Measurements from ENCODE around the gene EFNA2. TPM values are rescaled to one million over a fixed set of nuclear protein-coding genes. Genes with fewer than 3 reads are reported as not detected.

EFNA2 gene
- total and polyA plus RNA-seq, 2 of the 4 experiments (the other 2 are of a cell fraction) = not detected

- no peak overlapping the region for H3K14ac ChIP-seq (replicated peaks; ENCODE audit: low read depth, low read length)
- H3K9me3 ChIP-seq (ENCODE audit: control insufficient read depth, insufficient read depth, low read length) = no peaks in the 10 kb centered on the region
- 0 out of 2 replicates have a peak overlapping the region, but pooled peaks have one; percentile 54 for H2AK5ac ChIP-seq (ENCODE audit: low read depth, low read length)
- peak overlapping the region in 1 of 2 experiments; percentile 48; a peak in 1 of 4 replicates for H4K8ac ChIP-seq (ENCODE audit: low read depth in 2 of 2, low read length in 2 of 2)
- H2AK9ac ChIP-seq (replicated peaks; ENCODE audit: low read depth, low read length, poor library complexity) = peak overlapping the region; percentile 99
- in situ Hi-C loops (cut with MboI; ENCODE audit: low sequenced_read_pairs) (no loop called here), dilution Hi-C loops (cut with HindIII; ENCODE audit: low sequenced_read_pairs, unreplicated experiment) (no loop called here), intact Hi-C loops (cut with micrococcal nuclease) (loop anchor here (1.0 kb wide), 1 partner anchor 20 kb away; the partner anchor contains the start of gene CIRBP)
- peak overlapping the region; percentile 78 for H3K9ac ChIP-seq (ENCODE audit: low read depth, low read length)
- peak overlapping the region; percentile 55; the same call in 1 of the 2 replicates for H4K91ac ChIP-seq (ENCODE audit: insufficient read depth, low read depth, low read length)
- POLR2A ChIA-PET (ENCODE audit: unreplicated experiment) = interaction anchor here (0.5 to 1.0 kb wide), 2 partner anchors 9 to 19 kb away, joined by 3 to 4 read pairs; no protein-coding TSS in a partner anchor
- ATAC-seq (ENCODE audit: low read depth) = peak; percentile 38
- H3K4ac ChIP-seq (ENCODE audit: low read depth, low read length) = peak overlapping the region; percentile 41; the same call in 1 of the 2 replicates
- BruUV-seq (replicated peaks) = no TSS peak
- no peak overlapping the region for H3K18ac ChIP-seq (ENCODE audit: low read depth, low read length)
- H2BK5ac ChIP-seq (ENCODE audit: low read depth, low read length, poor library complexity, severe bottlenecking) = peak overlapping the region; percentile 97
- peaks cover 20% of the 10 kb centered on the region for H3K4me1 ChIP-seq (ENCODE audit: control insufficient read depth, insufficient read depth, low read length)
- H3K36me3 ChIP-seq (ENCODE audit: control insufficient read depth, insufficient read depth, low read length) = peaks cover 30% of the 10 kb centered on the region
- CTCF ChIA-PET = no interaction called here
- H2BK15ac ChIP-seq (ENCODE audit: low read depth, low read length) = no peak overlapping the region
- peak overlapping the region; percentile 98 for H3K27ac ChIP-seq (ENCODE audit: insufficient read depth, low read length)
- peak overlapping the region; percentile 4; the same call in 1 of the 2 replicates for H2BK120ac ChIP-seq (ENCODE audit: low read depth, low read length)
- no peaks in the 10 kb centered on the region for H3K27me3 ChIP-seq (ENCODE audit: control insufficient read depth, insufficient read depth, low read length)
- H3K79me1 ChIP-seq (ENCODE audit: low read depth in 1 of 2, low read length in 2 of 2) = peaks cover 0 to 36% of the 10 kb centered on the region in 2 experiments; a peak in 2 of 4 replicates
- peaks cover 64% of the 10 kb centered on the region for H4K20me1 ChIP-seq (ENCODE audit: insufficient read depth, low read length)
- 0 out of 2 replicates have a peak overlapping the region, but pooled peaks have one; percentile 5 for H3K56ac ChIP-seq (ENCODE audit: extremely low read depth, insufficient read depth, low read length)
- H4K5ac ChIP-seq (ENCODE audit: low read depth, low read length) = no peak overlapping the region
- H2BK20ac ChIP-seq (ENCODE audit: low read depth, low read length) = no peak overlapping the region
- H3K9me1 ChIP-seq (ENCODE audit: insufficient read depth, low read length) = no peaks in the 10 kb centered on the region
- WGBS, 2 experiments (ENCODE audit: extremely low coverage in 2 of 2, insufficient read length in 1 of 2) = 0% methylated on average over 15 of the region's 102 CpGs; no CpG with 5 or more reads in 1 of the 2 experiments
- no peak overlapping the region for H3K23ac ChIP-seq (ENCODE audit: low read depth, low read length)
- H3K4me3 ChIP-seq (ENCODE audit: insufficient read depth, low read depth, low read length) = peak overlapping the region; percentile 94
- peak; percentile 96 for DNase-seq
- H3K4me2 ChIP-seq (ENCODE audit: low read depth, low read length) = no peak overlapping the region
- peak overlapping the region; percentile 82 for H2AFZ ChIP-seq (replicated peaks; ENCODE audit: low read length, poor library complexity)
- TF ChIP-seq SMC3 (IDR thresholded peaks at IDR 0.05; ENCODE audit: low read depth, low read length) (0 out of 2 replicates have a peak, but pooled peaks have one; percentile 6), CEBPB (IDR thresholded peaks at IDR 0.05; ENCODE audit: low read depth, low read length) (no peak), USF2 (IDR thresholded peaks at IDR 0.05; ENCODE audit: low read depth, low read length) (peak; percentile 84), MXI1 (IDR thresholded peaks at IDR 0.05; ENCODE audit: borderline replicate concordance, low read depth, low read length) (peak; percentile 10; the same call in 1 of the 2 replicates), FOS (IDR thresholded peaks at IDR 0.05; ENCODE audit: low read depth, low read length) (no peak), NFE2L2 (IDR thresholded peaks at IDR 0.05; ENCODE audit: low read depth, low read length) (no peak), RCOR1 (IDR thresholded peaks at IDR 0.05; ENCODE audit: insufficient replicate concordance, low read length) (no peak), RFX5 (IDR thresholded peaks at IDR 0.05; ENCODE audit: low read depth, low read length) (no peak), POLR2A (IDR thresholded peaks at IDR 0.05; ENCODE audit: low read depth, low read length) (peak; percentile 97), MAZ (IDR thresholded peaks at IDR 0.05; ENCODE audit: borderline replicate concordance, low read depth, low read length) (peak; percentile 91), CHD1 (IDR thresholded peaks at IDR 0.05; ENCODE audit: low read depth, low read length) (no peak; the same call in 1 of the 2 replicates), RAD21 (IDR thresholded peaks at IDR 0.05; ENCODE audit: low read length) (no peak)
- TF ChIP-seq, protein P1, sequence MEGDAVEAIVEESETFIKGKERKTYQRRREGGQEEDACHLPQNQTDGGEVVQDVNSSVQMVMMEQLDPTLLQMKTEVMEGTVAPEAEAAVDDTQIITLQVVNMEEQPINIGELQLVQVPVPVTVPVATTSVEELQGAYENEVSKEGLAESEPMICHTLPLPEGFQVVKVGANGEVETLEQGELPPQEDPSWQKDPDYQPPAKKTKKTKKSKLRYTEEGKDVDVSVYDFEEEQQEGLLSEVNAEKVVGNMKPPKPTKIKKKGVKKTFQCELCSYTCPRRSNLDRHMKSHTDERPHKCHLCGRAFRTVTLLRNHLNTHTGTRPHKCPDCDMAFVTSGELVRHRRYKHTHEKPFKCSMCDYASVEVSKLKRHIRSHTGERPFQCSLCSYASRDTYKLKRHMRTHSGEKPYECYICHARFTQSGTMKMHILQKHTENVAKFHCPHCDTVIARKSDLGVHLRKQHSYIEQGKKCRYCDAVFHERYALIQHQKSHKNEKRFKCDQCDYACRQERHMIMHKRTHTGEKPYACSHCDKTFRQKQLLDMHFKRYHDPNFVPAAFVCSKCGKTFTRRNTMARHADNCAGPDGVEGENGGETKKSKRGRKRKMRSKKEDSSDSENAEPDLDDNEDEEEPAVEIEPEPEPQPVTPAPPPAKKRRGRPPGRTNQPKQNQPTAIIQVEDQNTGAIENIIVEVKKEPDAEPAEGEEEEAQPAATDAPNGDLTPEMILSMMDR (conservative IDR thresholded peaks at IDR 0.05; ENCODE audit: low read depth, low read length) = no peak
- TF ChIP-seq, protein P2, sequence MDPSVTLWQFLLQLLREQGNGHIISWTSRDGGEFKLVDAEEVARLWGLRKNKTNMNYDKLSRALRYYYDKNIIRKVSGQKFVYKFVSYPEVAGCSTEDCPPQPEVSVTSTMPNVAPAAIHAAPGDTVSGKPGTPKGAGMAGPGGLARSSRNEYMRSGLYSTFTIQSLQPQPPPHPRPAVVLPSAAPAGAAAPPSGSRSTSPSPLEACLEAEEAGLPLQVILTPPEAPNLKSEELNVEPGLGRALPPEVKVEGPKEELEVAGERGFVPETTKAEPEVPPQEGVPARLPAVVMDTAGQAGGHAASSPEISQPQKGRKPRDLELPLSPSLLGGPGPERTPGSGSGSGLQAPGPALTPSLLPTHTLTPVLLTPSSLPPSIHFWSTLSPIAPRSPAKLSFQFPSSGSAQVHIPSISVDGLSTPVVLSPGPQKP (IDR thresholded peaks at IDR 0.05; ENCODE audit: borderline replicate concordance, low read depth, low read length) = no peak
Measured at GRCh38 chr19:1249298-1249989, 36.2 kb upstream of the EFNA2 start.

All from IMR-90 (cell line).